ENCODE data around the gene IQSEC1.
A peak's percentile ranks its signal among the peaks of the same experiment; 100 is the strongest.

IQSEC1 gene

GRCh38 chr3:13106308-13107001 is 33.2 kb upstream of the IQSEC1 start:
- DNase-seq = no peak

- DNase-seq = no peak
Measured at GRCh38 chr3:13105896-13106250, 32.6 kb upstream of the IQSEC1 start.

GRCh38 chr3:13105181-13105895 is 32.1 kb upstream of the IQSEC1 start:
- DNase-seq = no peak

- DNase-seq = no peak
Measured at GRCh38 chr3:13104511-13104910, 31.3 kb upstream of the IQSEC1 start.

- no peak for DNase-seq
Measured at GRCh38 chr3:13103416-13104058, 30.3 kb upstream of the IQSEC1 start.

GRCh38 chr3:13102386-13103345 is 29.4 kb upstream of the IQSEC1 start:
- DNase-seq = no peak

GRCh38 chr3:13099707-13100106 is 26.5 kb upstream of the IQSEC1 start:
- no peak for DNase-seq

- DNase-seq = no peak
Measured at GRCh38 chr3:13098192-13098988, 25.2 kb upstream of the IQSEC1 start.

- no peak for DNase-seq
Measured at GRCh38 chr3:13096356-13096755, 23.1 kb upstream of the IQSEC1 start.

- no peak for DNase-seq
Measured at GRCh38 chr3:13095408-13095937, 22.2 kb upstream of the IQSEC1 start.

GRCh38 chr3:13093687-13094086 is 20.5 kb upstream of the IQSEC1 start:
- DNase-seq = no peak

- no peak for DNase-seq
Measured at GRCh38 chr3:13092621-13093617, 19.7 kb upstream of the IQSEC1 start.

GRCh38 chr3:13091898-13092611 is 18.8 kb upstream of the IQSEC1 start:
- DNase-seq = peak; percentile 43

GRCh38 chr3:13088028-13089006 is 15.1 kb upstream of the IQSEC1 start:
- DNase-seq = no peak

- no peak for DNase-seq
Measured at GRCh38 chr3:13087320-13087990, 14.2 kb upstream of the IQSEC1 start.

- DNase-seq = no peak
Measured at GRCh38 chr3:13086531-13086981, 13.3 kb upstream of the IQSEC1 start.

GRCh38 chr3:13085846-13086179 is 12.6 kb upstream of the IQSEC1 start:
- DNase-seq = no peak
